GM18870 (cell line): Measurements from ENCODE around the gene ATP13A2.

Experiments used
- ATAC-seq: cut with Tn5 transposase; IDR thresholded peaks from one replicate; pipeline ENCODE4 v1.9.1; 2021; ENCODE audit warnings: moderate library complexity; ENCODE audit not compliant: unreplicated experiment

ATP13A2 gene

DNA sequence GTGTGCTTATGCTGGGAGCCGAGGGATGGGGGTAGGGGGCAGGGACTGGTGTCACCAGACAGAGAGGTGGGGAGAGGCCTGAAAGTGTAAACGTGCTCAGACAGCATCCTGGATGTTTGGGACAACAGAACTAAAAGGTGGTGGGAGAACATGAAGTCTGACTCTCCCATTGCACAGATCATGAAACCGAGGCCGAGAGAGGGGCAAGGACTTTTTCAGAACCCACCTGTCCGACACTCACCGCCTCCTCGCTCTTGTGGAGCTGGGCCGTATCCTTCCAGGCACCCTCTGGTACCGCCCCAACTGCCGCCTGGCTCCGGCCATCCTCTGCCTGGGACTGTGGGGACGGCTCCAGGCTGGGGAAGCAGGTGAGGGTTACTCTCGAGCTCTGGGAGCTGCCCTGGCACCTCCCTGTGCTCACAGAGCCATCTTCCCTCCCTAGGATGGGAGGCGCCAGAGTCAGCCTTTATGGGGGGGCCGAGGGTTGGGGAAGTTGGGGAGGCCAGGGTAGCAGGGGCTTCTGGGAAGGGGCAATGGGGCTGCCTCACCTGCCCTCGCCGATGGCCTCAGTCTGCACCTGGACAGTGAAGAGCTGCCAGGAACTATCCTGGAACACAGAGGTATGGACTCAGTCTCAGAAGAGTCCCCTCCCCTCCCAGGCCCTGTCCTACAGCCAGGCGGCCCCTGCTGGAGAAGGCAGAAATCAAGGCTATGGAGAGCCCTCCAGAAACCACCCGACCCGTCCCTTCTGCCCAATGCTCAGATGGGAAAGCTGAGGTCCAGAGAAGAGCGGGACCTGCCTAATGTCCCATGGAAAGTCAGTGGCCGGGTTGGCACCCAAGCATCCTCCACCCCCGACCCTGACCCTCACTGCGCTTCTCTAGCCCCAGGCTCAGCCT is 7.0 kb downstream of the ATP13A2 start:
- no peak for ATAC-seq

GRCh38 chr1:17002524-17002902 is 9.2 kb downstream of the ATP13A2 start:
- no peak for ATAC-seq

GRCh38 chr1:17001760-17002523 is 9.8 kb downstream of the ATP13A2 start:
- no peak for ATAC-seq

DNA sequence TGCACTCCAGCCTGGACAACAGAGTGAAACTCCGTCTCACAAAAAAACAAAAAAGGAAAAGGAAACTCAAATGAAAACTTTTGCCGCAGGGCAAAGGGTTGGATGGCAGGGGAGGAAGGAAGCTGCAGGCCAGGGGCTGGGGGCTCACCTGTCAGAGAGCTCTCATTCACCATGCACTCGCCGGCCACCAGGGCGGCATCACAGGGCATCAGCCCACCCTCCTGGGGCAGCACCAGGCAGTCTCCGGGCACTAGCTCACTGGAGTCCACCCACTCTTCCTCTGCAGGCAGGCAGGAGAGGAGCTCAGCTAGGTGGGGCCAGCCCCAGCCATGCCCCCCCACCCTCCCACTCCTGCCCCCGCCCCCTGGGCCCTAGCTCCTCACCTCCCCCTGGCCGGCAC is 11.9 kb downstream of the ATP13A2 start:
- no peak for ATAC-seq

GRCh38 chr1:16998589-16998988 is 13.1 kb downstream of the ATP13A2 start:
- ATAC-seq = no peak

DNA sequence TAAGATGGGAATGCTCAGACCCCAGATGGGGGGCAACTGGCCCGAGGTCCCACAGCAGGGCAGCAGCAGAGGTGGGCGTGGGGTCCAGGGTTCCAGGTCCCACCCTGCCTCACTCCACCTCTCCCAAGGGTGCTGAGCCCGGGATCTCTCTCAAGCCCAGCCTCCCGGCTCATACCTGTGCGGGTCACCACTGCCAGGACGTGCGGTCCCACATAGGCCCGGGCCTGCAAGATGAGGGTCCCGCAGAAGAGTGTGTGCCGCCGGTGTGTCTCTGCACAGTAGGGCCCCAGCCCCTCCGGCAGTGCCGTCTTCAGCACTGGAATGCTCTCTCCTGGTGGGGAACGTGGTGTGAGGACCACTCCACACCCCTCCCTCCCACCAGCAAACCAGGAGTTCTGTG is 14.9 kb downstream of the ATP13A2 start:
- no peak for ATAC-seq

- ATAC-seq = no peak
Observed at GRCh38 chr1:16993521-16994038, 18.1 kb downstream of the ATP13A2 start.

DNA sequence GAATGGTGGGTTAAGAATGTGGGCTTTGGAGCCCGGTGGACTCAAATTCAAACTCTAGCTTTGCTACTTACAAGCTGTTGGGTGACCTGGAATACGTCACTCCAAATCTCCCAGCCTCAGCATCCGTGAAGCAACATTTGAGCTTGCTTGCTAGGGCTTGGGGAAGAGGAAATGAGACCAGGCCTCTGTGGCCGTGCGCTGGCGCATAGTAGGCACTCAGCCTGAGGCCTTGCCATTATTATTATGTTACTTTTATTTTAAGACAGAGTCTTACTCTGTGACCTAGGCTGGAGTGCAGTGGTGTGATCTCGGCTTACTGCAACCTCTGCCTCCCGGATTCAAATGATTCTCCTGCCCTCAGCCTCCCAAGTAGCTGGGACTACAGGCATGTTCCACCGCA is 19.1 kb downstream of the ATP13A2 start:
- no peak for ATAC-seq

GRCh38 chr1:16992102-16992501 is 19.6 kb downstream of the ATP13A2 start:
- ATAC-seq = no peak

- ATAC-seq = no peak
Observed at GRCh38 chr1:16991571-16991970, 20.2 kb downstream of the ATP13A2 start.

DNA sequence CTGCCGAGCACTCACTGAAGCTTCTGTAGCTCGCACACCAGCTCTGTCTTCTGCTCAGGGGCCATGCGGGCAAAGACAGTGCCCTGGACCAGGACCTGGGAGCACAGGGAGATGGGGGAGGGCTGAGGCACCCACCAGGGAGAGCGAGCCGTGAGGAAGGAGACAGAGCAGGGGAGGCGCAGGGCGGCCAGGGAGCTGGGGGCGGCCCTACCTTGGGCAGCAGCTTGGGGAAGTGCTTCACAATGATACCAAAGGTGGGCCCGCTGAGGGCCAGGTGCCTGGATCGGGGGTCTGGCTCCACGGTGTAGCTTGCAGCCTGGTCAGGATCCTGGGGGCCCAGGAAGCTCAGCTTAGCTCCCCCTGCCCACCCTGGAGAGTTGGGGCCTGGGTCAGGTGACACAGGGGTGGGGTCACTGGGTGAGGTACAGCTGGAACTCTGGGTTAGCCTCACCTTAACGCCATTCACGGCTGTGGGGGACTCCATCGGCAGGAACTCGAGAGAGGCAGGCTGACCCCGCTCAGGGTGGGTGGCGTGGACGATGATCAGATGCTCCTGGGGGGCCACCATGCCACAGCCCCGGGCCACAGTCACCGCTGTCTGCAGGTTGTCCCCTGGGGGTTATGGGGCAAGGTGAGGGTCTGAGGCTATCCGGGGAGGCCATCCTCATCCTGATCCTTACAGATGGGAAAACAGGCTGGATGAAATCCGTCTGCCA is 21.9 kb downstream of the ATP13A2 start:
- no peak for ATAC-seq

DNA sequence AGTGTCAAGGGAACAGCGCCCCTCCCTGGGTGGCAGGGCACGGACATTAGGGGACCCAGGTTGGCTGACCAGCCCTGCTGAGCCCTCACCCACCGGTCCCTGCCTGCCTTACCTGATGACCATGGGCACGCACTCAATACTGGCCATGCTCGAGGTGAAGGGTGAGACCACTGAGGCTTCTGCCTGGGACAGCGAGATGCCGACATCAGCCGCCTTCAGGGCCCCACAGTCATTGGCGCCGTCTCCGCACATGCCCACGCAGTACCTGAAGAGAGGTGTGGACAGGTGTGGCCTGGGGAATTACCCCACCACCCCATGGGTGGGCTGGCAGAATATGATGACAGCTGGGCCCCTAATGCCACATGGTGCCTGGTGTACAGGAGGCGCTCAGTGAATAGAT is 23.5 kb downstream of the ATP13A2 start:
- no peak for ATAC-seq

DNA sequence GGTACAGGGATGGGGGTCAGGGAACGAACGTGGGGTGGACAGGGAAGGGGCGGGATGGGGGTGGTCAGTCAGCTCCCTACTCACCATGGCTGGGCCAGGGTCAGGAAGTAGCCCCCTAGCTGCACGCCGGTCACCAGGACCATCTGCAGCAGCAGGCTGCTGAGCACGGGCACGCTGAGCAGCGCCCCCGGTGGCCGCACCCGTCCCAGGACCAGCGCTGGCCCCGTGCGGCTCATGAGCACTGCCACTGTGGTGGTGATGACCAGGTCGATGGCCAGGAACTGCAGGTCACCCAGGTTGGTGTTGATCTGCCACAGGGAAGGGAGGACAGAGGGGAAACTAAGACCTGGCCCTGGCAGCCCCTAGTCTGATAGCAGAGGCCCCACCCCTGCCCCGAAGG is 24.8 kb downstream of the ATP13A2 start:
- ATAC-seq = no peak

GRCh38 chr1:16986560-16986959 is 25.2 kb downstream of the ATP13A2 start:
- no peak for ATAC-seq

DNA sequence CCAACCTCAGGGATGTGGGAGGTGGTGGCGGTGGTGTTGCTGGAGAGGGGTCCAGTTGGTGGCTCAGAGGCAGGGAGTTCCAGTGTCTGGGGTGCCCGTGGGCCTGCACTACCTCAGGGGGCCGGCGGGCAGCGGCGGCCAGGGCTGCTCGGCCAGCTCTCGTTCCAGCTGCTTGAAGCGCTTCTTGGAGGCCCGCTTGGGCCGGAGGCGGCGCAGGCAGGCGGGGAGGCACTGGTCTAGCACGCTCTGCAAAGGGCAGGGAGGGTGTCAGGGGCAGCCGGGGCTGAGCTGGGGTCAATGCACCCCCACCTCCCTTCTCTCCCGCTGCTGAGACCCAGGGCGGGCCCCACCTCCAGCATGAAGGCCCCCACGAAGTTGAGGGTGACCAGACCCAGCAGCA is 25.6 kb downstream of the ATP13A2 start:
- no peak for ATAC-seq

DNA sequence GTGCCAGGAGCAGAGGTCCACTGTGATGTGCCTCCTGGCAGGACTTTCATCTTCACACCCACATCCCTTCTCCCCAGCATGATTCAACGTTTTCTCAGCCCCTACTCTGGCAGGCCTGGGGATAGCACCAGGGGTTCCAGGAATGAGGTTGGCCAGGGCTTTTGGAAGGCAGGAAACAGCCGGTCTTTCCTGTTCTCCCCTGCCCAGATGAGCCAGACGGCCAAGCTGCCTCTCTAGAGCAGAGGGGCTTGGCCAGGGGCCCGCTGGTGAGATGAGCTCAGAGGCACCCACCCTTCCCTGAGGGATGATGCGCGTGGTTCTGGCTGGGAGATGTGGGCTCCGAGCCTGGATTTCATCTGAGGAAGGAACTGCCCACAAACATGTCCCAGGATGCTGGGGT is 27.0 kb downstream of the ATP13A2 start:
- ATAC-seq = no peak

- ATAC-seq = no peak
Observed at GRCh38 chr1:16983649-16984048, 28.1 kb downstream of the ATP13A2 start.

GRCh38 chr1:16982902-16983301 is 28.8 kb downstream of the ATP13A2 start:
- ATAC-seq = no peak

DNA sequence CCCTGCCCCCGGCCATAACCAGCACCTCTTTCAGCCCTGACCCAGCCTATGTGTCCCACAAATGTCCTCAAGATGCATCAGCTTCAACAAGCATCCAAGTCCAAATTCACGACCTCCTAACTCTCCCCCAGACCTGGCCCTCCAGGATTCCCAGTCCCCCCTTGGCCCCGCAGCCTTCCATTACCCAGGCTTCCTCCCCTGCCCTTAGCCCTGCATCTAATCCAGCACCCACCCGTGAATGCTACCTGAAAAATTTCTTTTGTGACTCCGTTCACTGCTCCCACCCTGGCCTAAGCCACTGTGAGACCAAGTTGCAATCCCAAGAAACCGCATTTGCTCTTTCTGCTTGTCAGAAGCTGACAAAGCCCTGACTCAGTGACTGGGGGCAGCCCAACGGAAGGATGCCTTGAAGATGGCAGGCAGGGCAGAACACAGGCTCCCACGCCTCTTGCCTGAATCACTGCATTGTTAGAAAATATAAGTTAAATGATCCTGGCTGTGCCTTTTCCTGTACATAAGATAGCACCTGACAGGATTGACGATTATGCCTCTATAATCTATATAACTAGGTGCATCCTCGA is 30.4 kb downstream of the ATP13A2 start:
- ATAC-seq = no peak

DNA sequence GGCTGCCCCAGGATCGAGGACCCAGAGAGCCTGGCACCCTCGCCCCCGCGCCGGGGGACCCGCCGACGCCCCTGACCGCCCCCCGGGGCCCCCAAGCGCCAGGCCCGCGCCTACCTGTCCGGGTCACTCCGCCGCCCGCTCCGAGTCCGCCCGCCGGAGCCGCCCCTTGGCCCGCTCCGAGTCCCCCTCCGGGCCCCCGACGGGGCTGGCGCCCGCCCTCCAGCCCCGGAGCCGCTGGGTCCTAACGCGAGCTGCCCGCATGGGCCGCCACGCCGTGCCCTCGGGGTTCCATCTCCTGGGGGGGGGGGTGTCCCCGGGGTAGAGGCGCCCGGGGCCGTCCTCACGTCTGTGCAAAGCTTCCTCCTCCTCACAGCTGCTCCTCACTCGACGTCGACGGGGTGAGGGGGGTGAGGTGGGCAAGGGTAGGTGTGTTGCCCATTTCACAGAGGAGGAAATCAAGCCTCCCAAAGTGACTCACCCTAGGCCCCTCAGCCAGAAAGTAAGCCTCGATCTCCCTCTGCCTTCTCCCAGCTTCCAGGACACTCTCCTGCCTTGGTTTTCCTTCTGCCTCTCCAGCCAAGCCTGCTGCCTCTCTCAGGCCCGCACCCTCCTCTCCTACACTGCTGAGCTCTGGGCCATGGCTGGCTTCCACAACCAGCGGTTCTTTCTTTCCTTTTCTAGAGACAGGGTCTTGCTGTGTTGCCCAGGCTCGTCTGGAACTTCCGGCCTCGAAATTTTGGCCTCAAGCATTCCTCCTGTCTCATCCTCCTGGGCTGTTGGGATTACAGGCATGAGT is 31.1 kb downstream of the ATP13A2 start, which contains the start of gene MFAP2:
MFAP2 (minus strand) TSS at position 148 of the 796 bp plus-strand sequence. CDS start 2,347 bp downstream, outside the sequence.
- ATAC-seq = no peak
